Fibroblast of lung (primary cell): ENCODE measurements around the gene TMEM131. TPM values are rescaled to one million over a fixed set of nuclear protein-coding genes. Genes with fewer than 3 reads are reported as not detected.

Experiments
- DNase-seq, 2 donors: peaks; one replicate each; pipeline versions ENCODE4 v3.0.0 to v3.0.0-alpha.2; 2010; ENCODE audit warnings: low read depth in 2 of 2
- H2AFZ ChIP-seq: 2 replicates; pipeline ENCODE4 v1.5.1; 2012; ENCODE audit warnings: low read length, control low read depth, inconsistent platforms
- H3K27ac ChIP-seq: 2 replicates; pipeline ENCODE4 v1.5.1; 2011; ENCODE audit warnings: low read length, control low read depth; ENCODE audit not compliant: insufficient read depth
- H3K27me3 ChIP-seq: 2 replicates; pipeline ENCODE4 v1.5.1; 2011; ENCODE audit warnings: mild to moderate bottlenecking, low read length; ENCODE audit not compliant: control insufficient read depth, insufficient read depth
- H3K36me3 ChIP-seq: 2 replicates; pipeline ENCODE4 v1.5.1; 2011; ENCODE audit warnings: low read length; ENCODE audit not compliant: control insufficient read depth, insufficient read depth
- H3K4me1 ChIP-seq: 2 replicates; pipeline ENCODE4 v1.5.1; 2011; ENCODE audit warnings: low read length; ENCODE audit not compliant: control insufficient read depth, insufficient read depth; ENCODE audit errors: extremely low read depth
- H3K4me2 ChIP-seq: 2 replicates; pipeline ENCODE4 v1.5.1; 2011; ENCODE audit warnings: low read length, control low read depth; ENCODE audit not compliant: insufficient read depth; ENCODE audit errors: extremely low read depth
- H3K4me3 ChIP-seq, 4 experiments: fragments of 200-600 bp in 1 of 4; sonication (generic) in 1 of 4; replicated peaks in 1 of 4; 2 replicates each; pipeline ENCODE4 v1.5.1; 2011 to 2016; ENCODE audit warnings: low read length in 4 of 4, low read depth in 3 of 4, mild to moderate bottlenecking in 3 of 4, control low read depth in 2 of 4, inconsistent platforms in 1 of 4, mixed read lengths in 1 of 4; ENCODE audit not compliant: insufficient read depth in 1 of 4; ENCODE audit errors: control extremely low read depth in 1 of 4
- H3K79me2 ChIP-seq: 2 replicates; pipeline ENCODE4 v1.5.1; 2012; ENCODE audit warnings: mild to moderate bottlenecking, low read length, inconsistent platforms; ENCODE audit not compliant: control insufficient read depth, insufficient read depth
- H3K9ac ChIP-seq: 2 replicates; pipeline ENCODE4 v1.5.1; 2011; ENCODE audit warnings: mild to moderate bottlenecking, low read length, control low read depth; ENCODE audit not compliant: insufficient read depth
- H3K9me3 ChIP-seq: 2 replicates; pipeline ENCODE4 v1.5.1; 2012; ENCODE audit warnings: low read depth, low read length; ENCODE audit not compliant: control insufficient read depth, insufficient read depth
- H4K20me1 ChIP-seq: 2 replicates; pipeline ENCODE4 v1.5.1; 2011; ENCODE audit warnings: low read length; ENCODE audit not compliant: control insufficient read depth, insufficient read depth; ENCODE audit errors: extremely low read depth
- EZH2 ChIP-seq: IDR thresholded peaks from 2 replicates; pipeline ENCODE4 v1.5.1; 2012; ENCODE audit warnings: low read length, control low read depth, mild to moderate bottlenecking; ENCODE audit errors: missing control alignments
- polyA plus RNA-seq, 2 donors: library from polyadenylated mRNA; depleted of rRNA in 1 of 2; stranded (reverse) in 1 of 2; unstranded in 1 of 2; fragments of >200 nt; gene quantifications; 2 replicates each; pipeline ENCODE4 v1.2.1, GENCODE V29; 2011 to 2012; ENCODE audit warnings: missing spikeins in 1 of 2
- total RNA-seq: library from RNA; depleted of rRNA; stranded (reverse); fragments of >200 nt; gene quantifications from 2 replicates; pipeline ENCODE4 v1.2.1, GENCODE V29; 2014
- TF ChIP-seq, protein P1 (sequence below), 2 donors: IDR thresholded peaks in 1 of 2; conservative IDR thresholded peaks in 1 of 2; 1 replicate in 1 of 2; 2 replicates in 1 of 2; pipeline ENCODE4 v1.5.1; 2011 to 2012; ENCODE audit warnings: low read length in 2 of 2, control low read depth in 1 of 2, inconsistent platforms in 1 of 2, low read depth in 1 of 2, mild to moderate bottlenecking in 1 of 2

Gene TMEM131
- total and polyA plus RNA-seq, 2 donors (not counting 1 experiment from before 2014, with no cell fraction given) = 18.1 to 32.4 TPM

DNA sequence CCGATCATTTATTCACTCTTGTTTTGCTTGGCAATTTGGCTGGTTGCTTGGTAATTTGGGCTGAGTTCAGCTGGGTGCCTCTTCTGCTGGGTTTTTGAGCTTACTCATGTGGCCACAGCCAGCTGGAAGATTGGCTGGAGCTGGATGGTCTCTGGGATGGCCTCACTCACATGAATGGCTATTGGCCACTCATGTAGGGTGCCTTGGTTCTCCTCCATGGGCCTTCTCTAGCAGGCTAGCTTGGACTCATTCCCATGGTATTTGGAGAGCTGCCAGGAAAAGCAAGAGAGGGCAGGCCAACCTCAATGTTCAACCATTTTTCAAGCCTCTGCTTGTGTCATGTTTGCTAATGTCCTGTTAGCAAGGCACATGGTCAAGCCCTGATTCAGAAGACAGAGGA is 265.5 kb downstream of the TMEM131 start:
- Histone ChIP-seq H2AFZ (no peak overlapping the region), H4K20me1 (no peaks in the 10 kb centered on the region), H3K27me3 (no peaks in the 10 kb centered on the region), H3K27ac (no peak overlapping the region), H3K9ac (no peak overlapping the region), H3K9me3 (no peaks in the 10 kb centered on the region), H3K36me3 (no peaks in the 10 kb centered on the region), H3K4me3 (no peak overlapping the region), H3K4me2 (no peak overlapping the region), H3K79me2 (no peaks in the 10 kb centered on the region), H3K4me1 (no peaks in the 10 kb centered on the region)
- TF ChIP-seq, protein P1, sequence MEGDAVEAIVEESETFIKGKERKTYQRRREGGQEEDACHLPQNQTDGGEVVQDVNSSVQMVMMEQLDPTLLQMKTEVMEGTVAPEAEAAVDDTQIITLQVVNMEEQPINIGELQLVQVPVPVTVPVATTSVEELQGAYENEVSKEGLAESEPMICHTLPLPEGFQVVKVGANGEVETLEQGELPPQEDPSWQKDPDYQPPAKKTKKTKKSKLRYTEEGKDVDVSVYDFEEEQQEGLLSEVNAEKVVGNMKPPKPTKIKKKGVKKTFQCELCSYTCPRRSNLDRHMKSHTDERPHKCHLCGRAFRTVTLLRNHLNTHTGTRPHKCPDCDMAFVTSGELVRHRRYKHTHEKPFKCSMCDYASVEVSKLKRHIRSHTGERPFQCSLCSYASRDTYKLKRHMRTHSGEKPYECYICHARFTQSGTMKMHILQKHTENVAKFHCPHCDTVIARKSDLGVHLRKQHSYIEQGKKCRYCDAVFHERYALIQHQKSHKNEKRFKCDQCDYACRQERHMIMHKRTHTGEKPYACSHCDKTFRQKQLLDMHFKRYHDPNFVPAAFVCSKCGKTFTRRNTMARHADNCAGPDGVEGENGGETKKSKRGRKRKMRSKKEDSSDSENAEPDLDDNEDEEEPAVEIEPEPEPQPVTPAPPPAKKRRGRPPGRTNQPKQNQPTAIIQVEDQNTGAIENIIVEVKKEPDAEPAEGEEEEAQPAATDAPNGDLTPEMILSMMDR (conservative IDR thresholded peaks at IDR 0.05 in 1 of 2, IDR thresholded peaks at IDR 0.05 in 1 of 2; ENCODE audit: low read depth in 1 of 2, low read length in 2 of 2) = no peak
- no peak for TF ChIP-seq EZH2
- peak; percentile 17 to 31 for DNase-seq

DNA sequence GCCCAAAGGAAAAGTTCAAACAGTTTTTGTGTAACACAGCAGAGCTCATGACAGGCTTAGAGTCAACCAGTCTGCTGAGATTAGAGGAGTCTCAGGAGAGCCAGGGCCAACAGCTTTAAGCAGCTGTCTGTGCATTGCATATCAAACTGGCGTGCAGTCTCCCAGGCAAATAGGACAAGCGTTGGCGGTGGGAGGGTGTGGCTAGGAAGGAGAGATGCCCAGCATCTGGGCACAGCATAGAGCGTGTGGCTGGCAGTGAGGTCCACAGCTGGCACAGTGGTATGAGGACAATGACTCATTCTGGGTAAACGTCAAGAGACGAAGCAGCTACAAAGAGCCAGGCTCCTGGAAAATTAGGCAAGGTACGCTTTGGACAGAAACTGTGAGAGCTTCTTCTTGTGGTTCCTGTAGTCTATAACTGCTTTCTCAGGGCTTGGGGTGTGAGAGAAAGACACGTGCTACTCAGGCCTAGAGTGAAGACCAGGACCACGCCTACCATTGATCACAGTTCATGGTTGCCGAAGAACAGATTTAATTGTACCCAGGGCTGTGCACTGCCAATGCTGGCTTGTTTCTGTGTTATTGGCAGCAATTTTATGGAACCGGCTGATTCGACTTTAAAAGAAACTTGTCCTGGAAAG is 267.5 kb downstream of the TMEM131 start:
- no peak overlapping the region for H3K27ac ChIP-seq
- H3K36me3 ChIP-seq = no peaks in the 10 kb centered on the region
- no peak overlapping the region for H3K9ac ChIP-seq
- TF ChIP-seq EZH2 = no peak
- TF ChIP-seq, protein P1 (conservative IDR thresholded peaks at IDR 0.05 in 1 of 2, IDR thresholded peaks at IDR 0.05 in 1 of 2; ENCODE audit: low read depth in 1 of 2, low read length in 2 of 2) = no peak
- H3K27me3 ChIP-seq = no peaks in the 10 kb centered on the region
- H3K79me2 ChIP-seq = no peaks in the 10 kb centered on the region
- H3K4me2 ChIP-seq = no peak overlapping the region
- peak in 1 of 2 donors; percentile 34 for DNase-seq
- H4K20me1 ChIP-seq = no peaks in the 10 kb centered on the region
- H2AFZ ChIP-seq = no peak overlapping the region
- no peaks in the 10 kb centered on the region for H3K4me1 ChIP-seq
- H3K4me3 ChIP-seq = no peak overlapping the region
- H3K9me3 ChIP-seq = no peaks in the 10 kb centered on the region

DNA sequence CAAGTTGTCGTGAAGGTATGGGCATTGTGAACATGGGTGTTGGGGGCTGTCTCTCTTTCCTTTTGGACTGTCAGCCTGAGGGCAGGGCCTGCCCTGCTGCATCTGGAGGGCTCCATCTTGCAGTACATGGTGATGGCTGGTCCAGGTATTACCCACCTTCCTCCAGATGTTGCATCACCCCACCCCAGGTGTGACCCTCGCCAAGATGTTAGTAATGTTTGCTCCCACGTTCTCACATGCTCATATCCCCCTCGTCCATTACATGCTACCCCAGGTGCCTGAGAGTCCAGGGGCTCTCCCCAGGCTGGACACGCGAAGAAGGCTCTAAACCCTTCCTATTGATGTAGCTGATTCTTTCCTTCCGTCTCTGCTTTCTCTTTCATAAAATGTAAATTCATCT is 268.5 kb downstream of the TMEM131 start:
- H3K4me2 ChIP-seq = no peak overlapping the region
- no peaks in the 10 kb centered on the region for H3K36me3 ChIP-seq
- no peak for DNase-seq
- H3K27me3 ChIP-seq = peaks cover 3% of the 10 kb centered on the region
- H4K20me1 ChIP-seq = no peaks in the 10 kb centered on the region
- TF ChIP-seq, protein P1 (conservative IDR thresholded peaks at IDR 0.05 in 1 of 2, IDR thresholded peaks at IDR 0.05 in 1 of 2; ENCODE audit: low read depth in 1 of 2, low read length in 2 of 2) = no peak
- no peak for TF ChIP-seq EZH2
- H3K4me3 ChIP-seq = no peak overlapping the region
- H3K9me3 ChIP-seq = no peaks in the 10 kb centered on the region
- no peaks in the 10 kb centered on the region for H3K4me1 ChIP-seq
- H2AFZ ChIP-seq = no peak overlapping the region
- no peak overlapping the region for H3K27ac ChIP-seq
- no peaks in the 10 kb centered on the region for H3K79me2 ChIP-seq
- no peak overlapping the region for H3K9ac ChIP-seq
